K562 (cell line): ENCODE results near the gene ZDHHC8. TPM values are rescaled to one million over a fixed set of nuclear protein-coding genes. Genes with fewer than 3 reads are reported as not detected.

ENCODE experiments used
- CAMTA2 ChIP-seq: fragments of 250-450 bp; sonication (Bioruptor Pico); conservative IDR thresholded peaks from 2 replicates; pipeline ENCODE4 v1.5.1; 2022
- CBFA2T3 ChIP-seq: fragments of 450-650 bp; IDR thresholded peaks from 2 replicates; pipeline ENCODE4 v1.6.1; 2017
- FOXM1 ChIP-seq, 2 experiments: fragments of 450-650 bp in 1 of 2; sonication (generic) in 1 of 2; formaldehyde crosslinking in 1 of 2; IDR thresholded peaks; 2 replicates each; pipeline versions ENCODE4 v1.6.1 to v1.9.0; 2017 to 2022; ENCODE audit warnings: low read depth in 2 of 2, mild to moderate bottlenecking in 2 of 2, missing genetic modification reagents in 1 of 2, moderate library complexity in 1 of 2
- JUND ChIP-seq, 2 experiments: IDR thresholded peaks; 2 replicates in 1 of 2; 3 replicates in 1 of 2; pipeline ENCODE4 v1.6.1; 2011; ENCODE audit warnings: borderline replicate concordance in 2 of 2, low read depth in 2 of 2, low read length in 2 of 2, improper control_type of control experiment in 1 of 2, missing biosample characterization in 1 of 2, missing genetic modification characterization in 1 of 2, missing genetic modification reagents in 1 of 2
- NFIC ChIP-seq: fragments of 450-650 bp; IDR thresholded peaks from 2 replicates; pipeline ENCODE4 v1.6.1; 2017; ENCODE audit warnings: mild to moderate bottlenecking, inconsistent platforms
- TEAD1 ChIP-seq, 2 experiments: fragments of 450-650 bp in 1 of 2; sonication (generic) in 1 of 2; formaldehyde crosslinking; IDR thresholded peaks; 2 replicates each; pipeline versions ENCODE4 v1.4.0 to v1.8.0; 2020 to 2022; ENCODE audit warnings: mild to moderate bottlenecking in 2 of 2, missing genetic modification reagents in 1 of 2
- TEAD4 ChIP-seq, 2 experiments: sonication (generic) in 1 of 2; formaldehyde crosslinking in 1 of 2; IDR thresholded peaks; 2 replicates each; pipeline versions ENCODE4 v1.6.1 to v1.8.0; 2012 to 2022; ENCODE audit warnings: borderline replicate concordance in 1 of 2, inconsistent platforms in 1 of 2, low read length in 1 of 2, mild to moderate bottlenecking in 1 of 2, missing genetic modification reagents in 1 of 2
- TGIF2 ChIP-seq: sonication (generic); formaldehyde crosslinking; IDR thresholded peaks from 2 replicates; pipeline ENCODE4 v1.8.1; 2022; ENCODE audit warnings: mild to moderate bottlenecking, missing genetic modification reagents, moderate library complexity
- U2AF1 ChIP-seq: fragments of 200-400 bp; formaldehyde crosslinking; optimal IDR thresholded peaks from 2 replicates; pipeline ENCODE3; 2017; ENCODE audit warnings: mild to moderate bottlenecking, low read depth, low read length, moderate library complexity
- ZNF76 ChIP-seq: fragments of 250-450 bp; sonication (Bioruptor Pico); IDR thresholded peaks from 2 replicates; pipeline ENCODE4 v1.4.0; 2020; ENCODE audit warnings: mild to moderate bottlenecking, moderate library complexity, borderline replicate concordance
- ZNF785 ChIP-seq: fragments of 250-450 bp; sonication (Bioruptor Pico); IDR thresholded peaks from 2 replicates; pipeline ENCODE4 v1.4.0; 2020; ENCODE audit warnings: mild to moderate bottlenecking
- ZSCAN29 ChIP-seq: fragments of 450-650 bp; IDR thresholded peaks from 2 replicates; pipeline ENCODE4 v1.6.1; 2017
- polyA plus RNA-seq, 8 experiments: library from polyadenylated mRNA; depleted of rRNA in 4 of 8; stranded (reverse) in 5 of 8; unstranded in 3 of 8; fragments of >200 nt; fragmentation: Nextera tagmentation in 2 of 8; fragmentation: Illumina TruSeq in 1 of 8; extraction: Ambion mirVana in 2 of 8; extraction: Trizol in 1 of 8; gene quantifications; 2 replicates each; pipeline versions ENCODE4 v1.2.1 to v1.2.3, GENCODE V29; 2011 to 2014; ENCODE audit warnings: inconsistent platforms in 1 of 8, missing spikeins in 1 of 8
- total RNA-seq, 7 experiments: library from RNA; depleted of rRNA in 6 of 7; stranded (reverse); fragments of >200 nt in 6 of 7; fragmentation: Illumina TruSeq in 2 of 7; extraction: Trizol in 2 of 7; gene quantifications; 2 replicates each; pipeline versions ENCODE4 v1.2.1 to v1.2.3, GENCODE V29; 2011 to 2021; ENCODE audit warnings: low replicate concordance in 1 of 7
- TF ChIP-seq, protein P1 (sequence below): sonication (generic); formaldehyde crosslinking; IDR thresholded peaks from 2 replicates; pipeline ENCODE4 v1.8.0; 2023; ENCODE audit warnings: missing genetic modification reagents, mild to moderate bottlenecking, borderline replicate concordance
- TF ChIP-seq, protein P2 (sequence below): fragments of 250-450 bp; sonication (Bioruptor Pico); IDR thresholded peaks from 2 replicates; pipeline ENCODE4 v1.9.0; 2021; ENCODE audit warnings: mild to moderate bottlenecking, inconsistent platforms
- TF ChIP-seq, protein P3 (sequence below): fragments of 450-650 bp; IDR thresholded peaks from 2 replicates; pipeline ENCODE4 v1.6.1; 2018; ENCODE audit warnings: mild to moderate bottlenecking, low read depth; ENCODE audit not compliant: partially characterized antibody
- TF ChIP-seq, protein P4 (sequence below): sonication (generic); formaldehyde crosslinking; IDR thresholded peaks from 2 replicates; pipeline ENCODE4 v1.9.0; 2022; ENCODE audit warnings: mild to moderate bottlenecking, missing genetic modification reagents

Gene ZDHHC8
- total and polyA plus RNA-seq, 9 of the 15 experiments (the other 6 are each of a cell fraction or from before 2014, with no cell fraction given): 0.04 to 109 (median 16.4) TPM

DNA sequence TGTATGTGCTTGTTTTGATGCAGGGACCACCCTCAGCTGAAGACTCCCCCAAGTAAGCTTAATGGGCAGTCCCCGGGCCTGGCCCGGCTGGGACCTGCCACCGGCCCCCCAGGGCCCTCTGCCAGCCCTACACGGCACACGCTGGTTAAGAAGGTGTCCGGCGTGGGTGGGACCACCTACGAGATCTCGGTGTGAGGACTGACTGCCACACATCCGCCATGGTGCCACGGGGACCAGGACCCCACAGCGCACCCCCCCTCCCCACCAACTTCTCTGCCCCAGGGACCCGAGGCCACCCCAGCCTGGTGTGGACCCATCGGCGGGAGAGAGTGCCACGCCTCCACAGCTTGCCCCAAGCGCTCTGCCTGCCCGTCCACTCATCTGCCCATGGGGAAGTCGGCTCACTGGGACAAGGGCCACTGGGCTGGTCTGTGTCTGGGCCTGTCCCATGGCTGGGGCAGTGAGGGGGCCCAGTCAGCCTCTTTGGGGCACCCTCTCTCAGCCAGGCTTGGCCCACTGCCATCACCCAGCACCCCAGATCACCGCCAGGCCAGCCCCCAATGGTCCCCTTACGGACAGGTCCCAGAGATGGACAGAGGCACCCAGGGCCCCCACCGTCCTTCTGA lies 13.7 kb downstream of the ZDHHC8 start (continued):
- TF ChIP-seq, protein P1, sequence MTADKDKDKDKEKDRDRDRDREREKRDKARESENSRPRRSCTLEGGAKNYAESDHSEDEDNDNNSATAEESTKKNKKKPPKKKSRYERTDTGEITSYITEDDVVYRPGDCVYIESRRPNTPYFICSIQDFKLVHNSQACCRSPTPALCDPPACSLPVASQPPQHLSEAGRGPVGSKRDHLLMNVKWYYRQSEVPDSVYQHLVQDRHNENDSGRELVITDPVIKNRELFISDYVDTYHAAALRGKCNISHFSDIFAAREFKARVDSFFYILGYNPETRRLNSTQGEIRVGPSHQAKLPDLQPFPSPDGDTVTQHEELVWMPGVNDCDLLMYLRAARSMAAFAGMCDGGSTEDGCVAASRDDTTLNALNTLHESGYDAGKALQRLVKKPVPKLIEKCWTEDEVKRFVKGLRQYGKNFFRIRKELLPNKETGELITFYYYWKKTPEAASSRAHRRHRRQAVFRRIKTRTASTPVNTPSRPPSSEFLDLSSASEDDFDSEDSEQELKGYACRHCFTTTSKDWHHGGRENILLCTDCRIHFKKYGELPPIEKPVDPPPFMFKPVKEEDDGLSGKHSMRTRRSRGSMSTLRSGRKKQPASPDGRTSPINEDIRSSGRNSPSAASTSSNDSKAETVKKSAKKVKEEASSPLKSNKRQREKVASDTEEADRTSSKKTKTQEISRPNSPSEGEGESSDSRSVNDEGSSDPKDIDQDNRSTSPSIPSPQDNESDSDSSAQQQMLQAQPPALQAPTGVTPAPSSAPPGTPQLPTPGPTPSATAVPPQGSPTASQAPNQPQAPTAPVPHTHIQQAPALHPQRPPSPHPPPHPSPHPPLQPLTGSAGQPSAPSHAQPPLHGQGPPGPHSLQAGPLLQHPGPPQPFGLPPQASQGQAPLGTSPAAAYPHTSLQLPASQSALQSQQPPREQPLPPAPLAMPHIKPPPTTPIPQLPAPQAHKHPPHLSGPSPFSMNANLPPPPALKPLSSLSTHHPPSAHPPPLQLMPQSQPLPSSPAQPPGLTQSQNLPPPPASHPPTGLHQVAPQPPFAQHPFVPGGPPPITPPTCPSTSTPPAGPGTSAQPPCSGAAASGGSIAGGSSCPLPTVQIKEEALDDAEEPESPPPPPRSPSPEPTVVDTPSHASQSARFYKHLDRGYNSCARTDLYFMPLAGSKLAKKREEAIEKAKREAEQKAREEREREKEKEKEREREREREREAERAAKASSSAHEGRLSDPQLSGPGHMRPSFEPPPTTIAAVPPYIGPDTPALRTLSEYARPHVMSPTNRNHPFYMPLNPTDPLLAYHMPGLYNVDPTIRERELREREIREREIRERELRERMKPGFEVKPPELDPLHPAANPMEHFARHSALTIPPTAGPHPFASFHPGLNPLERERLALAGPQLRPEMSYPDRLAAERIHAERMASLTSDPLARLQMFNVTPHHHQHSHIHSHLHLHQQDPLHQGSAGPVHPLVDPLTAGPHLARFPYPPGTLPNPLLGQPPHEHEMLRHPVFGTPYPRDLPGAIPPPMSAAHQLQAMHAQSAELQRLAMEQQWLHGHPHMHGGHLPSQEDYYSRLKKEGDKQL (CRISPR knock-in tag): 0 out of 2 replicates have a peak, but pooled peaks have one; percentile 14
- 0 out of 4 replicates have a peak, but pooled peaks of 1 of the 2 experiments have one; percentile 10 for TF ChIP-seq TEAD1 (CRISPR knock-in tag; IDR thresholded peaks at IDR 0.05)
- TF ChIP-seq ZSCAN29: no peak
- TF ChIP-seq, protein P2, sequence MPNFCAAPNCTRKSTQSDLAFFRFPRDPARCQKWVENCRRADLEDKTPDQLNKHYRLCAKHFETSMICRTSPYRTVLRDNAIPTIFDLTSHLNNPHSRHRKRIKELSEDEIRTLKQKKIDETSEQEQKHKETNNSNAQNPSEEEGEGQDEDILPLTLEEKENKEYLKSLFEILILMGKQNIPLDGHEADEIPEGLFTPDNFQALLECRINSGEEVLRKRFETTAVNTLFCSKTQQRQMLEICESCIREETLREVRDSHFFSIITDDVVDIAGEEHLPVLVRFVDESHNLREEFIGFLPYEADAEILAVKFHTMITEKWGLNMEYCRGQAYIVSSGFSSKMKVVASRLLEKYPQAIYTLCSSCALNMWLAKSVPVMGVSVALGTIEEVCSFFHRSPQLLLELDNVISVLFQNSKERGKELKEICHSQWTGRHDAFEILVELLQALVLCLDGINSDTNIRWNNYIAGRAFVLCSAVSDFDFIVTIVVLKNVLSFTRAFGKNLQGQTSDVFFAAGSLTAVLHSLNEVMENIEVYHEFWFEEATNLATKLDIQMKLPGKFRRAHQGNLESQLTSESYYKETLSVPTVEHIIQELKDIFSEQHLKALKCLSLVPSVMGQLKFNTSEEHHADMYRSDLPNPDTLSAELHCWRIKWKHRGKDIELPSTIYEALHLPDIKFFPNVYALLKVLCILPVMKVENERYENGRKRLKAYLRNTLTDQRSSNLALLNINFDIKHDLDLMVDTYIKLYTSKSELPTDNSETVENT: peak; percentile 35; the same call in 1 of the 2 replicates
- TF ChIP-seq ZNF785 (CRISPR knock-in tag): no peak
- TF ChIP-seq, protein P3, sequence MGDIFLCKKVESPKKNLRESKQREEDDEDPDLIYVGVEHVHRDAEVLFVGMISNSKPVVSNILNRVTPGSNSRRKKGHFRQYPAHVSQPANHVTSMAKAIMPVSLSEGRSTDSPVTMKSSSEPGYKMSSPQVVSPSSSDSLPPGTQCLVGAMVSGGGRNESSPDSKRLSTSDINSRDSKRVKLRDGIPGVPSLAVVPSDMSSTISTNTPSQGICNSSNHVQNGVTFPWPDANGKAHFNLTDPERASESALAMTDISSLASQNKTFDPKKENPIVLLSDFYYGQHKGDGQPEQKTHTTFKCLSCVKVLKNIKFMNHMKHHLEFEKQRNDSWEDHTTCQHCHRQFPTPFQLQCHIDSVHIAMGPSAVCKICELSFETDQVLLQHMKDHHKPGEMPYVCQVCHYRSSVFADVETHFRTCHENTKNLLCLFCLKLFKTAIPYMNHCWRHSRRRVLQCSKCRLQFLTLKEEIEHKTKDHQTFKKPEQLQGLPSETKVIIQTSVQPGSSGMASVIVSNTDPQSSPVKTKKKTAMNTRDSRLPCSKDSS: no peak
- TF ChIP-seq ZNF76: no peak
- TF ChIP-seq CBFA2T3: no peak
- no peak for TF ChIP-seq TEAD4 (IDR thresholded peaks at IDR 0.05; ENCODE audit: low read length)
- peak; percentile 48; the same call in 1 of the 2 replicates for TF ChIP-seq TEAD4 (CRISPR knock-in tag; IDR thresholded peaks at IDR 0.05; ENCODE audit: borderline replicate concordance)
- TF ChIP-seq, protein P4, sequence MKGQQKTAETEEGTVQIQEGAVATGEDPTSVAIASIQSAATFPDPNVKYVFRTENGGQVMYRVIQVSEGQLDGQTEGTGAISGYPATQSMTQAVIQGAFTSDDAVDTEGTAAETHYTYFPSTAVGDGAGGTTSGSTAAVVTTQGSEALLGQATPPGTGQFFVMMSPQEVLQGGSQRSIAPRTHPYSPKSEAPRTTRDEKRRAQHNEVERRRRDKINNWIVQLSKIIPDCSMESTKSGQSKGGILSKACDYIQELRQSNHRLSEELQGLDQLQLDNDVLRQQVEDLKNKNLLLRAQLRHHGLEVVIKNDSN (CRISPR knock-in tag): peak; percentile 57; the same call in 1 of the 2 replicates
- TF ChIP-seq TGIF2 (CRISPR knock-in tag): peak; percentile 50; the same call in 1 of the 2 replicates
- no peak for TF ChIP-seq U2AF1
- TF ChIP-seq NFIC: peak; percentile 62
- no peak for TF ChIP-seq CAMTA2 (CRISPR knock-in tag)
- no peak for TF ChIP-seq JUND (IDR thresholded peaks at IDR 0.05; ENCODE audit: borderline replicate concordance, low read depth, low read length)
- no peak for TF ChIP-seq JUND (tag; IDR thresholded peaks at IDR 0.05; ENCODE audit: borderline replicate concordance, low read depth, low read length)
- TF ChIP-seq FOXM1 (IDR thresholded peaks at IDR 0.05; ENCODE audit: low read depth): no peak
- TF ChIP-seq FOXM1 (CRISPR knock-in tag; IDR thresholded peaks at IDR 0.05; ENCODE audit: low read depth): 0 out of 2 replicates have a peak, but pooled peaks have one; percentile 32
